ENCODE results near the gene ARHGAP6.
"Not testable (repeated sequence)": the region's sequence is repeated elsewhere in the genome, so short reads cannot be mapped to it uniquely, and the experiment has no call there.

ARHGAP6 gene

DNA sequence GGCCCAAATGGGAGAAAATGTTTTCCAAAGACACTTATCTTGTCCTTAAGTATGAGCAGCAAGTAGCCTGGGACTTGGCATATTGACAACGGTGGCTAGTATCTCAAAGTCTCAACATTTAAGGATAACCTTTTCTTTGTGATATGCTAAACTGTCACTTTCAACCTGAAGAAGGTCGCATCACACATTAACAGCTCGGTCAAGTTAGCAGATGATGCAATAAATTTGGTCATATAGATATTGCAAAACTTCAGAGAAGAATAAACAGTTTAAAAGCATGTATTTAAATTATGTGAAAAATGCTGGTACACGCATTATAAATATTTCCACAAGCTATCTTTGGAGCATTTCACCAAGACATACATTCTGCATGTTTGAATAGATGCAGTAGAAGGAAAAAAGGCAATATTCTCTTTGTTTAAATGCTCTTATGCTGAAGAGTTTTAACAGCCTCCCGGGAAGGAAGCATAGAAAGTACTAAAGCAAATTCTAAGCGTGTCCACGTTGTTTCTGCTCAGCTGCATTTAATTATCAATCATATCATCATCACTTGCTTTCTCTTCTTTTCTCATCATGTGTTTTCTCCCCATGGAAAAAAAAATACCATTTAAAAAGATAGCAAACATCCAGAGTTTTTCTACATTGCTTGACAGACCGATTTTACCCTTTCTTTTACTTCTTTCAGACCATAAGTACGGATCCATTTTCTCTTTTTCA lies 24.2 kb downstream of the ARHGAP6 start:
- no peak for DNase-seq (ENCODE audit: low read depth in 2 of 2)

DNA sequence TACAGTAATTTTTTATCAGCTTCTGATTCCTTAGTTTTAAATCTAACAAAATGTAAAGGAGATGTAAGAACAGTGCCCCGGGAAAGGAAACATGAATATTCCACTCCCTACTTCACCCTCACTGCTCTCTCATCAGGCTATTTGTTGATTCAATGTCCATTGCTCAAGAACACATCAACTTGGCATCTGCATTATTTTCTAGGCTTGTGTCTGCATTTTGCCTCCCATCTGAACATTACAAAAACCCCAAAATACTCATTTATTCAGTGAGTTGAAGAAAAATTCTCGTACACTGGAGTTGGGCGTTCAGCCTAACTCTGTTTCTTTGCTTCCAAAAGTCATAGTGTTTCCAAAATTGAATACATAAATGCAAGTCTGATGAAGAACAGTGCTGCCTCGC lies 25.6 kb downstream of the ARHGAP6 start:
- DNase-seq (ENCODE audit: low read depth in 2 of 2), result no peak

GRCh38 chrX:11632732-11633131 lies 33.0 kb downstream of the ARHGAP6 start:
- no peak for DNase-seq (ENCODE audit: low read depth in 2 of 2)

- DNase-seq (ENCODE audit: low read depth in 2 of 2), result no peak
Measured at GRCh38 chrX:11629593-11630211, 36.0 kb downstream of the ARHGAP6 start.

DNA sequence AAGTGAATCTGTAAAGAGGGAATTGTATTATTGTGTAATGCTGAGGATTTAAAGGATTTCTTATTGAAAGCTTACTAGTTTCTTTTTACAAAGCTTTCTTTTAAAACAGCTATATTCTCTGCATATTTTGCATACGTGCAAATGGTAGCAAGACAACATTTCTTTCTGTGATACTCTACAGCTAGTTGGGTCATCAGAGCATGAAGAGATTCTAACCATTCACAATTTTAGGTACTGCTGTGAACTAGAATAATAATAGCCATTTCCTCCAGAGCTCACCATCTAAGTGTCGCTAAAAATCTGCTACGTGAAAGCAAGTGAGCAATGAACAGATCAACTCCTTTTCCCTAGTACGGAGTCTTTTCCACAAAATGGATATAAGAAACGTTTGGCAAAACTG lies 37.3 kb downstream of the ARHGAP6 start:
- no peak for DNase-seq (ENCODE audit: low read depth in 2 of 2)

- DNase-seq (ENCODE audit: low read depth in 2 of 2), result no peak
Measured at GRCh38 chrX:11626351-11626750, 39.4 kb downstream of the ARHGAP6 start.

DNA sequence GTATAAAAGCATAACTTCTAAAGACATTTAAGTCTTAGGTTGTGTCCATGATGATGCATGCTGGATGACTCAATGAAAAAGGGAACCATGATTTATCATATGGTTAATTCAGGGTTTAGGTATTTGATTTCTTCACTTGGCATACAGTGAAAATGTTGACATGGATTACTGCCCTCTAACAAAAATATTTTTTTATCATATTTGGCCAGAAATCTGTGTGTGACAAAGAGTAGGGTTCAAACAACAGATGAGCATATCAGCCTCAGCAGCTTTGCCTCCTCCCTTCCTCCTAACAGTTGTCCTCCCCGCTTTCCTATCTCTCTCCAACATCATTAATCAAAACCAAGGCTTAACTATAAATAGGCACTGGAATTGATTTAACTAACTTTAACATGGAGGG lies 46.3 kb downstream of the ARHGAP6 start:
- no peak for DNase-seq (ENCODE audit: low read depth in 2 of 2)

- not testable (repeated sequence) for DNase-seq (ENCODE audit: low read depth in 2 of 2)
Measured at GRCh38 chrX:11614253-11614652, 51.5 kb downstream of the ARHGAP6 start.

DNA sequence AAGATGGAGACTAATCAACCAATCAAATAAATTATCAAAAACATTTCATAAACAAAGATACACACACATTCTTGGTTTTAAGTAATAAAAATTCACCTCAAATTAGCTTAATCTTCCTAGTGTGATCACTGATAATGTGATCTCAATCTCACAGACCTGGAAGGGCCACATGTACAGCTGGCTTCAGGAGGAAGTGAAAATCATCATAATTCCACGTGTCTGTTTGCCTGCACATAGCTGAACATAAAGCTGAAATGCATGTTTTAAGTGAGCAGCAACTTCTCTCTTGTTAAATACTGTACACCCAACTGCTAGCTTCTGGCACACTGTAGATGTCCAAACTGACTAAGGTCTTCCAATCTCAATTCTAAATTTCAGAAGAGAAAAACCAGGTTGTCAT lies 53.8 kb downstream of the ARHGAP6 start:
- DNase-seq (ENCODE audit: low read depth in 2 of 2), result no peak

GRCh38 chrX:11611161-11611560 lies 54.6 kb downstream of the ARHGAP6 start:
- no peak for DNase-seq (ENCODE audit: low read depth in 2 of 2)

DNA sequence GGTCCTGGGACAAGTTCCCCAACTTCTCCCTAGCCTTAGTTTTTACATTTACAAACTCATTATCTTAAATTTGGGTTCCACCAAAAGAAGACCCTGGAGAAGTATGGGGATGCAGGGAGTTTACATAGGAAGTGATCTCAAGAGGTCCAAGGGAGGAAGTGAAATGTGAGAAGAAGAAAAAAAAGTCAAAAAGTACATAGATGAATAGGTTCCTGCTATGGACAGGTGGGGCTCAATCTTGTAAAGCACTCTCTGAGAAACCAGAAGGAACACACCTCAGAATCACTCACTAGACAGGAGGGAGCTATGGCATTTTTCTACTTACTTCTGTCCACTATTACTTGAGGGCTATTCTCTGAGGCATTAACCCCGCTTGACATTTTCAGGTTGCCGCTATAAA lies 56.6 kb downstream of the ARHGAP6 start:
- no peak for DNase-seq (ENCODE audit: low read depth in 2 of 2)

DNA sequence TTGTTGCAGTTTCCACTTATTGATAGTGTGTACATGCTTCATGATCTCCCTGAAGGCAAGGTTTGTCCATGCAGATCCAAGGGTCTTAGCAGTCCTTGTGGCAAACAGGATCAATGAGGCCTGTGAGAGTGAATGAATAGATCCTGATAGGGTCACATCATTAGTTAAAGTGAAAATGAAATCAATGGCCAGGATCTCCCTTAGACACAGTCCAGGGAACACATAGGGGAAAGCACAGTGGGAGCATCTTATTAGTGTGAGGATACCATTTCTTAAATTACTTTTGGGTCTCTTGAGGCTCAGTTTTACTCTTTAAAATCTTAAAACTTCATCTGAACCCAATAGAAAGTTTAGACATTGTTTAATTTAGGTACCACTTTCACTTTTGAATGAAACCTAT lies 59.3 kb downstream of the ARHGAP6 start:
- no peak for DNase-seq (ENCODE audit: low read depth in 2 of 2)

DNA sequence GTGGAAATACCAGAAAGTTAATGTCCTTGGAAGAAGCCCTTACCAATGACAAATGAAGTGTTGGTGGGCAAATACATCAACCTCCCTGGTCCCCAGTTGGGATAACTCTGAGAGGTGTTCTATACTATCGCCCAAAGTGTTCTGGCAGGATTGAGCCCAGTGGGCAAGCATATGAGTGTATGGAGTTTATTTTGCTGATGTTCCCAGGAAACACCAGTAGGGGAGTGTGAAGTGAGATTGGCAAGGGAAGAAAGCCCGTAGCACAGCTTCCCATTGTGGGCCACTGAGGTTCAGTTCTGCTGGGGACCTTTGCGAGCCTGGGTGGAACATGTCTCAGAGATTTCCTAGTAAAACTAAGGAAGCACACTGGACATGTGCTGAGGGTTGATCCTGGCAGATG lies 65.1 kb downstream of the ARHGAP6 start:
- DNase-seq (ENCODE audit: low read depth in 2 of 2), result no peak

DNA sequence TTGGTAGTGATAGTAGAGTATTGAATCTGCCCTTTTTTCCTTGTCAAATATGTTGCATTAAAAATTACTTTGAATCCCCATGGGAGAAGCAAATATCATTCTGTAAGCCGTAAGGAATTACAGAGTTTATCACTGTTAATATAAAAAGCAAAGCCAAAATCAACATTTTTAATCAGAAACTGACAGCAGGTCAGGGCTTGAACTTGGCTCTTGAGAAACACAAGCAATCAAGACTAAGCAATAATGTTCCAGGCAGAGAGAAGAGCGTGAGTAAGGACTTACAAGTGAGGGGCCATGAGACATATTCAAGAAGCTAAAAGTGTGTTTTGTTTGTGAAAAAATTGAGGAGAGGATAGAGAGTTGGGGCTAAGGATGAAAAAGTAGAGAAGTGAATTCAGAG lies 68.2 kb downstream of the ARHGAP6 start:
- DNase-seq (ENCODE audit: low read depth in 2 of 2), result no peak

GRCh38 chrX:11591723-11592346 lies 73.9 kb downstream of the ARHGAP6 start:
- no peak for DNase-seq (ENCODE audit: low read depth in 2 of 2)

- no peak for DNase-seq (ENCODE audit: low read depth in 2 of 2)
Measured at GRCh38 chrX:11589641-11590040, 76.1 kb downstream of the ARHGAP6 start.

DNA sequence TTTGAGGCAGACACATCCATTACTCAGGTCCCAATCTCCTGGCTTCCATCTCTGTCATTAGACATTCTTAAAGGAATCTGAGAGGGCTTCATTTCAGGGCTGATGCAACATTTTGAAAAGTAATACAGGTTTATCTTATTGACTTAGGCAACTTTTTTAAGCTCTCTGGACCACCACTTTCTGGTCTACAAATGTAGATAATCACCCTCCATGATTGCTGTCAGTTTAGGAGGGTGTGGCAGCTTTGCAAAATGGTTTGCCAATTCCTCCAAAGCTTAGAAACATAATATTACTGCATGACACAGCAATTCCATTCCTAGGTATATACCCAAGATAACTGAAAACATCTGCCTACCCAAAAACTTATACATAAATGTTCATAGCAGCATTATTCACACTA lies 77.6 kb downstream of the ARHGAP6 start:
- DNase-seq (ENCODE audit: low read depth in 2 of 2), result no peak

GRCh38 chrX:11585174-11585573 lies 80.5 kb downstream of the ARHGAP6 start:
- no peak for DNase-seq (ENCODE audit: low read depth in 2 of 2)

GRCh38 chrX:11580789-11581188 lies 84.9 kb downstream of the ARHGAP6 start:
- DNase-seq (ENCODE audit: low read depth in 2 of 2), result no peak

GRCh38 chrX:11579636-11580600 lies 85.8 kb downstream of the ARHGAP6 start:
- no peak for DNase-seq (ENCODE audit: low read depth in 2 of 2)

DNA sequence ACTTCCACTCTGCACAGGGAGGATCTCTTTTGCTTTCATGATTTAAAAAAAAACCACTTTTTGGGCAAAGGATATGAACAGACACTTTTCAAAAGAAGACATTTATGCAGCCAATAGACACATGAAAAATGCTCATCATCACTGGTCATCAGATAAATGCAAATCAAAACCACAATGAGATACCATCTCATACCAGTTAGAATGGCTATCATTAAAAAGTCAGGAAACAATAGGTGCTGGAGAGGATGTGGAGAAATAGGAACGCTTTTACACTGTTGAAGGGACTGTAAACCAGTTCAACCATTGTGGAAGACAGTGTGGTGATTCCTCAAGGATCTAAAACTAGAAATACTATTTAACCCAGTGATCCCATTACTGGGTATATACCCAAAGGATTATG lies 87.4 kb downstream of the ARHGAP6 start:
- DNase-seq (ENCODE audit: low read depth in 2 of 2), result not testable (repeated sequence)

- DNase-seq (ENCODE audit: low read depth in 2 of 2), result no peak
Measured at GRCh38 chrX:11577603-11578002, 88.1 kb downstream of the ARHGAP6 start.

Data from stimulated activated CD4-positive, alpha-beta T cell treated with anti-CD3 and anti-CD28 coated beads, Interleukin-1b, Interleukin-23, amount 100 ng/mL, for 4 hours (primary cell).